H1 (cell line): ENCODE results near the gene TPRG1L. TPM values are rescaled to one million over a fixed set of nuclear protein-coding genes. Genes with fewer than 3 reads are reported as not detected.

Experiments used
- BCL11A ChIP-seq, 2 experiments: IDR thresholded peaks; one replicate each; pipeline ENCODE4 v1.6.1; 2011; ENCODE audit warnings: low read depth in 2 of 2, low read length in 2 of 2, mild to moderate bottlenecking in 2 of 2
- CBX8 ChIP-seq: fragments of 300-800, 300-1000 bp; sonication (generic); IDR thresholded peaks from 2 replicates; pipeline ENCODE4 v1.7.1; 2016; ENCODE audit warnings: low read depth, low read length, borderline replicate concordance
- CEBPB ChIP-seq: IDR thresholded peaks from 2 replicates; pipeline ENCODE4 v1.6.1; 2012; ENCODE audit warnings: low read depth, low read length
- EGR1 ChIP-seq: IDR thresholded peaks from 2 replicates; pipeline ENCODE4 v1.6.1; 2011; ENCODE audit warnings: low read depth, low read length, borderline replicate concordance
- SP4 ChIP-seq: IDR thresholded peaks from 2 replicates; pipeline ENCODE4 v1.6.1; 2012; ENCODE audit warnings: low read length, inconsistent platforms
- USF2 ChIP-seq: IDR thresholded peaks from 2 replicates; pipeline ENCODE4 v1.6.1; 2011; ENCODE audit warnings: low read length, improper control_type of control experiment
- YY1 ChIP-seq: IDR thresholded peaks from 2 replicates; pipeline ENCODE4 v1.6.1; 2011; ENCODE audit warnings: low read depth, mild to moderate bottlenecking, low read length
- polyA plus RNA-seq, 7 experiments: library from polyadenylated mRNA; depleted of rRNA in 3 of 7; stranded (reverse) in 5 of 7; unstranded in 2 of 7; fragments of >200 nt in 5 of 7; fragments of 200-250 nt in 2 of 7; gene quantifications; 1 replicate in 5 of 7; 2 replicates in 1 of 7; 4 replicates in 1 of 7; pipeline versions ENCODE4 v1.2.1 to v1.2.3, GENCODE V29; 2011 to 2013; ENCODE audit warnings: missing spikeins in 2 of 7, mixed read lengths in 2 of 7
- total RNA-seq: library from RNA; stranded (reverse); fragmentation: NEBNext Ultra II Directional; extraction: Animal tissue kit (Norgen Biotek cat#: 25700); gene quantifications from 2 replicates; pipeline ENCODE4 v1.2.1, GENCODE V29; 2021
- TF ChIP-seq, protein P1 (sequence below): fragments of 300-600 bp; sonication (generic); IDR thresholded peaks from 2 replicates; pipeline ENCODE4 v1.7.1; 2012; ENCODE audit warnings: low read length, moderate library complexity, mild to moderate bottlenecking, inconsistent platforms; ENCODE audit not compliant: insufficient replicate concordance

Gene TPRG1L
- total and polyA plus RNA-seq, 2 of the 8 experiments (the other 6 are each of a cell fraction or from before 2014, with no cell fraction given): 21.7 to 22.3 TPM

DNA sequence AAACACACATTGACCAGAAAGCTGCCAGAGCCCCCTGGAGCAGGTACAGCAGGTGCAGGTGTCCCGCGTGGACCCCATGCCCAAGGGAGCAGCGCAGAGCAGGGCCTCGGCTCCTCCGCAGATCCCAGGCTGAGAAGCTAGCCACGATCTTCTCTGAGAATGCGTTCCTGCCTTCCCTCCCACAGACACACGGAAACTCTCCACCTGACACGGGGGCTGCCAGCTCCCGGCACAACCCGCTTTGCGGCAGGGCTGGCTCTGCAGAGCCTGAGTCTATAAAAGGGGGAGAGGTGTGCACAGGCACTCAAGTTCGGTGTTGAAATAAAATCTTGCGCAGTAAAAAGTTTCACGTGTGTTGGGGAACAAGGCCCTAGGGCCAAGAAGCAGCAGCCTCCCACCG is 23.1 kb upstream of the TPRG1L start (continued):
- no peak for TF ChIP-seq BCL11A (IDR thresholded peaks at IDR 0.05; ENCODE audit: low read depth in 2 of 2, low read length in 2 of 2)
- TF ChIP-seq EGR1: no peak
- TF ChIP-seq YY1: no peak
- no peak for TF ChIP-seq SP4
- no peak for TF ChIP-seq CBX8
- TF ChIP-seq, protein P1, sequence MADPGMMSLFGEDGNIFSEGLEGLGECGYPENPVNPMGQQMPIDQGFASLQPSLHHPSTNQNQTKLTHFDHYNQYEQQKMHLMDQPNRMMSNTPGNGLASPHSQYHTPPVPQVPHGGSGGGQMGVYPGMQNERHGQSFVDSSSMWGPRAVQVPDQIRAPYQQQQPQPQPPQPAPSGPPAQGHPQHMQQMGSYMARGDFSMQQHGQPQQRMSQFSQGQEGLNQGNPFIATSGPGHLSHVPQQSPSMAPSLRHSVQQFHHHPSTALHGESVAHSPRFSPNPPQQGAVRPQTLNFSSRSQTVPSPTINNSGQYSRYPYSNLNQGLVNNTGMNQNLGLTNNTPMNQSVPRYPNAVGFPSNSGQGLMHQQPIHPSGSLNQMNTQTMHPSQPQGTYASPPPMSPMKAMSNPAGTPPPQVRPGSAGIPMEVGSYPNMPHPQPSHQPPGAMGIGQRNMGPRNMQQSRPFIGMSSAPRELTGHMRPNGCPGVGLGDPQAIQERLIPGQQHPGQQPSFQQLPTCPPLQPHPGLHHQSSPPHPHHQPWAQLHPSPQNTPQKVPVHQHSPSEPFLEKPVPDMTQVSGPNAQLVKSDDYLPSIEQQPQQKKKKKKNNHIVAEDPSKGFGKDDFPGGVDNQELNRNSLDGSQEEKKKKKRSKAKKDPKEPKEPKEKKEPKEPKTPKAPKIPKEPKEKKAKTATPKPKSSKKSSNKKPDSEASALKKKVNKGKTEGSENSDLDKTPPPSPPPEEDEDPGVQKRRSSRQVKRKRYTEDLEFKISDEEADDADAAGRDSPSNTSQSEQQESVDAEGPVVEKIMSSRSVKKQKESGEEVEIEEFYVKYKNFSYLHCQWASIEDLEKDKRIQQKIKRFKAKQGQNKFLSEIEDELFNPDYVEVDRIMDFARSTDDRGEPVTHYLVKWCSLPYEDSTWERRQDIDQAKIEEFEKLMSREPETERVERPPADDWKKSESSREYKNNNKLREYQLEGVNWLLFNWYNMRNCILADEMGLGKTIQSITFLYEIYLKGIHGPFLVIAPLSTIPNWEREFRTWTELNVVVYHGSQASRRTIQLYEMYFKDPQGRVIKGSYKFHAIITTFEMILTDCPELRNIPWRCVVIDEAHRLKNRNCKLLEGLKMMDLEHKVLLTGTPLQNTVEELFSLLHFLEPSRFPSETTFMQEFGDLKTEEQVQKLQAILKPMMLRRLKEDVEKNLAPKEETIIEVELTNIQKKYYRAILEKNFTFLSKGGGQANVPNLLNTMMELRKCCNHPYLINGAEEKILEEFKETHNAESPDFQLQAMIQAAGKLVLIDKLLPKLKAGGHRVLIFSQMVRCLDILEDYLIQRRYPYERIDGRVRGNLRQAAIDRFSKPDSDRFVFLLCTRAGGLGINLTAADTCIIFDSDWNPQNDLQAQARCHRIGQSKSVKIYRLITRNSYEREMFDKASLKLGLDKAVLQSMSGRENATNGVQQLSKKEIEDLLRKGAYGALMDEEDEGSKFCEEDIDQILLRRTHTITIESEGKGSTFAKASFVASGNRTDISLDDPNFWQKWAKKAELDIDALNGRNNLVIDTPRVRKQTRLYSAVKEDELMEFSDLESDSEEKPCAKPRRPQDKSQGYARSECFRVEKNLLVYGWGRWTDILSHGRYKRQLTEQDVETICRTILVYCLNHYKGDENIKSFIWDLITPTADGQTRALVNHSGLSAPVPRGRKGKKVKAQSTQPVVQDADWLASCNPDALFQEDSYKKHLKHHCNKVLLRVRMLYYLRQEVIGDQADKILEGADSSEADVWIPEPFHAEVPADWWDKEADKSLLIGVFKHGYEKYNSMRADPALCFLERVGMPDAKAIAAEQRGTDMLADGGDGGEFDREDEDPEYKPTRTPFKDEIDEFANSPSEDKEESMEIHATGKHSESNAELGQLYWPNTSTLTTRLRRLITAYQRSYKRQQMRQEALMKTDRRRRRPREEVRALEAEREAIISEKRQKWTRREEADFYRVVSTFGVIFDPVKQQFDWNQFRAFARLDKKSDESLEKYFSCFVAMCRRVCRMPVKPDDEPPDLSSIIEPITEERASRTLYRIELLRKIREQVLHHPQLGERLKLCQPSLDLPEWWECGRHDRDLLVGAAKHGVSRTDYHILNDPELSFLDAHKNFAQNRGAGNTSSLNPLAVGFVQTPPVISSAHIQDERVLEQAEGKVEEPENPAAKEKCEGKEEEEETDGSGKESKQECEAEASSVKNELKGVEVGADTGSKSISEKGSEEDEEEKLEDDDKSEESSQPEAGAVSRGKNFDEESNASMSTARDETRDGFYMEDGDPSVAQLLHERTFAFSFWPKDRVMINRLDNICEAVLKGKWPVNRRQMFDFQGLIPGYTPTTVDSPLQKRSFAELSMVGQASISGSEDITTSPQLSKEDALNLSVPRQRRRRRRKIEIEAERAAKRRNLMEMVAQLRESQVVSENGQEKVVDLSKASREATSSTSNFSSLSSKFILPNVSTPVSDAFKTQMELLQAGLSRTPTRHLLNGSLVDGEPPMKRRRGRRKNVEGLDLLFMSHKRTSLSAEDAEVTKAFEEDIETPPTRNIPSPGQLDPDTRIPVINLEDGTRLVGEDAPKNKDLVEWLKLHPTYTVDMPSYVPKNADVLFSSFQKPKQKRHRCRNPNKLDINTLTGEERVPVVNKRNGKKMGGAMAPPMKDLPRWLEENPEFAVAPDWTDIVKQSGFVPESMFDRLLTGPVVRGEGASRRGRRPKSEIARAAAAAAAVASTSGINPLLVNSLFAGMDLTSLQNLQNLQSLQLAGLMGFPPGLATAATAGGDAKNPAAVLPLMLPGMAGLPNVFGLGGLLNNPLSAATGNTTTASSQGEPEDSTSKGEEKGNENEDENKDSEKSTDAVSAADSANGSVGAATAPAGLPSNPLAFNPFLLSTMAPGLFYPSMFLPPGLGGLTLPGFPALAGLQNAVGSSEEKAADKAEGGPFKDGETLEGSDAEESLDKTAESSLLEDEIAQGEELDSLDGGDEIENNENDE: no peak
- TF ChIP-seq USF2: no peak
- no peak for TF ChIP-seq CEBPB
- TF ChIP-seq, all 59 proteins: peak for 0
